IMR-90 (cell line): Measurements from ENCODE around the gene TENM4. TPM values are rescaled to one million over a fixed set of nuclear protein-coding genes. Genes with fewer than 3 reads are reported as not detected.

Experiments
- ATAC-seq: fragments of 200-7000 bp; cut with Tn5 transposase; 2 replicates; pipeline ENCODE4 v1.9.1; 2020; ENCODE audit warnings: low read depth, mild to moderate bottlenecking, moderate library complexity
- BruUV-seq: library from RNA; stranded (reverse); fragments of 400-500 nt; replicated peaks from 2 replicates; lab custom pipeline; 2021; lab: Mats Ljungman, UMichigan
- CTCF ChIA-PET: fragments of 300-600 bp; formaldehyde crosslinking; extraction: SDS; loops from one replicate; lab custom pipeline; 2021; ENCODE audit warnings: antibody characterized with exemption; lab: Yijun Ruan, JAX
- POLR2A ChIA-PET: fragments of 300-600 bp; sonication (Branson Sonifier 250); formaldehyde crosslinking; loops from one replicate; lab custom pipeline; 2022; ENCODE audit warnings: antibody characterized with exemption; ENCODE audit not compliant: unreplicated experiment; lab: Charles Lee
- DNase-seq: peaks from one replicate; pipeline ENCODE4 v3.0.0; 2013
- H2AFZ ChIP-seq: replicated peaks from 2 replicates; pipeline ENCODE3; 2013; ENCODE audit warnings: low read length, mild to moderate bottlenecking; ENCODE audit not compliant: poor library complexity
- H2AK5ac ChIP-seq: 2 replicates; pipeline ENCODE4 v1.6.1; 2013; ENCODE audit warnings: low read depth, low read length, inconsistent platforms
- H2AK9ac ChIP-seq: replicated peaks from 2 replicates; pipeline ENCODE3; 2013; ENCODE audit warnings: mild to moderate bottlenecking, low read depth, low read length, moderate library complexity; ENCODE audit not compliant: poor library complexity
- H2BK120ac ChIP-seq: 2 replicates; pipeline ENCODE4 v1.6.1; 2013; ENCODE audit warnings: low read depth, low read length, inconsistent platforms
- H2BK15ac ChIP-seq: 3 replicates; pipeline ENCODE4 v1.6.1; 2013; ENCODE audit warnings: low read depth, low read length, inconsistent platforms
- H2BK20ac ChIP-seq: 2 replicates; pipeline ENCODE4 v1.6.1; 2013; ENCODE audit warnings: low read depth, mild to moderate bottlenecking, inconsistent platforms, low read length, moderate library complexity
- H2BK5ac ChIP-seq: 2 replicates; pipeline ENCODE4 v1.6.1; 2013; ENCODE audit warnings: mild to moderate bottlenecking, low read depth, low read length, inconsistent platforms; ENCODE audit not compliant: poor library complexity, severe bottlenecking
- H3K14ac ChIP-seq: replicated peaks from 2 replicates; pipeline ENCODE4 v1.6.1; 2013; ENCODE audit warnings: low read depth, low read length, inconsistent platforms
- H3K18ac ChIP-seq: 2 replicates; pipeline ENCODE4 v1.6.1; 2013; ENCODE audit warnings: low read depth, low read length, control low read depth
- H3K23ac ChIP-seq: 2 replicates; pipeline ENCODE4 v1.6.1; 2013; ENCODE audit warnings: low read depth, low read length, inconsistent platforms
- H3K27ac ChIP-seq: 2 replicates; pipeline ENCODE4 v1.5.1; 2013; ENCODE audit warnings: mild to moderate bottlenecking, control low read depth, low read length; ENCODE audit not compliant: insufficient read depth
- H3K27me3 ChIP-seq: 2 replicates; pipeline ENCODE4 v1.6.1; 2013; ENCODE audit warnings: low read length; ENCODE audit not compliant: control insufficient read depth, insufficient read depth
- H3K36me3 ChIP-seq: 2 replicates; pipeline ENCODE4 v1.6.1; 2013; ENCODE audit warnings: low read length, mixed read lengths; ENCODE audit not compliant: control insufficient read depth, insufficient read depth
- H3K4ac ChIP-seq: 2 replicates; pipeline ENCODE4 v1.6.1; 2013; ENCODE audit warnings: low read depth, low read length, inconsistent platforms
- H3K4me1 ChIP-seq: 2 replicates; pipeline ENCODE4 v1.6.1; 2013; ENCODE audit warnings: low read length, mixed read lengths; ENCODE audit not compliant: control insufficient read depth, insufficient read depth
- H3K4me2 ChIP-seq: 2 replicates; pipeline ENCODE4 v1.6.1; 2013; ENCODE audit warnings: low read depth, mild to moderate bottlenecking, control low read depth, low read length, moderate library complexity
- H3K4me3 ChIP-seq: 2 replicates; pipeline ENCODE4 v1.5.1; 2013; ENCODE audit warnings: low read depth, mild to moderate bottlenecking, control low read depth, low read length, moderate library complexity; ENCODE audit not compliant: insufficient read depth
- H3K56ac ChIP-seq: 2 replicates; pipeline ENCODE4 v1.6.1; 2013; ENCODE audit warnings: low read length, inconsistent platforms; ENCODE audit not compliant: insufficient read depth; ENCODE audit errors: extremely low read depth
- H3K79me1 ChIP-seq, 2 experiments: 2 replicates each; pipeline ENCODE4 v1.6.1; 2013; ENCODE audit warnings: low read length in 2 of 2, inconsistent platforms in 1 of 2, low read depth in 1 of 2
- H3K9ac ChIP-seq: 2 replicates; pipeline ENCODE4 v1.6.1; 2013; ENCODE audit warnings: low read depth, low read length, control low read depth
- H3K9me1 ChIP-seq: 2 replicates; pipeline ENCODE4 v1.6.1; 2013; ENCODE audit warnings: low read length, inconsistent platforms; ENCODE audit not compliant: insufficient read depth
- H3K9me3 ChIP-seq: 2 replicates; pipeline ENCODE4 v1.6.1; 2013; ENCODE audit warnings: low read length; ENCODE audit not compliant: control insufficient read depth, insufficient read depth
- H4K20me1 ChIP-seq: 2 replicates; pipeline ENCODE4 v1.6.1; 2013; ENCODE audit warnings: low read length, inconsistent platforms; ENCODE audit not compliant: insufficient read depth
- H4K5ac ChIP-seq: 2 replicates; pipeline ENCODE4 v1.6.1; 2013; ENCODE audit warnings: mild to moderate bottlenecking, low read depth, low read length, control low read depth
- H4K8ac ChIP-seq, 2 experiments: 2 replicates each; pipeline ENCODE4 v1.6.1; 2013; ENCODE audit warnings: low read depth in 2 of 2, low read length in 2 of 2, control low read depth in 1 of 2, inconsistent platforms in 1 of 2
- H4K91ac ChIP-seq: 2 replicates; pipeline ENCODE4 v1.6.1; 2013; ENCODE audit warnings: low read depth, low read length, inconsistent platforms; ENCODE audit not compliant: insufficient read depth
- BHLHE40 ChIP-seq: fragments of 150-350 bp; IDR thresholded peaks from 2 replicates; pipeline ENCODE4 v1.6.1; 2016; ENCODE audit warnings: mild to moderate bottlenecking, low read depth, low read length
- CHD1 ChIP-seq: IDR thresholded peaks from 2 replicates; pipeline ENCODE4 v1.6.1; 2012; ENCODE audit warnings: low read depth, low read length, improper control_type of control experiment
- MAZ ChIP-seq: IDR thresholded peaks from 2 replicates; pipeline ENCODE4 v1.6.1; 2012; ENCODE audit warnings: low read depth, mild to moderate bottlenecking, low read length, improper control_type of control experiment, moderate library complexity, borderline replicate concordance
- MXI1 ChIP-seq: IDR thresholded peaks from 2 replicates; pipeline ENCODE4 v1.6.1; 2012; ENCODE audit warnings: low read depth, mild to moderate bottlenecking, low read length, moderate library complexity, borderline replicate concordance
- NFE2L2 ChIP-seq: fragments of 150-350 bp; IDR thresholded peaks from 2 replicates; pipeline ENCODE4 v1.6.1; 2016; ENCODE audit warnings: low read depth, mild to moderate bottlenecking, low read length
- RAD21 ChIP-seq: IDR thresholded peaks from 2 replicates; pipeline ENCODE4 v1.6.1; 2012; ENCODE audit warnings: low read length, improper control_type of control experiment
- SMC3 ChIP-seq: fragments of 150-350 bp; IDR thresholded peaks from 2 replicates; pipeline ENCODE4 v1.6.1; 2016; ENCODE audit warnings: low read depth, mild to moderate bottlenecking, antibody characterized with exemption, low read length, moderate library complexity
- WGBS, 2 experiments: methylation state at CpG; one replicate each; pipeline versions ENCODE4 v1.1.5 to v1.1.7; 2013; ENCODE audit warnings: missing lambda C conversion rate in 2 of 2; ENCODE audit not compliant: insufficient read length in 1 of 2; ENCODE audit errors: extremely low coverage in 2 of 2; 5-methylcytosine and 5-hydroxymethylcytosine counted together
- dilution Hi-C: fragments of 300-500 bp; cut with HindIII; formaldehyde crosslinking; loops from one replicate; pipeline ENCODE4 v1.14.3; 2018; ENCODE audit warnings: low sequenced_read_pairs; ENCODE audit not compliant: unreplicated experiment
- in situ Hi-C: fragments of 300-500 bp; cut with MboI; formaldehyde crosslinking; loops from 3 replicates; pipeline ENCODE4 v1.14.3; 2019; ENCODE audit warnings: low sequenced_read_pairs, inconsistent platforms, mixed read lengths
- intact Hi-C: fragments of 100-400 bp; cut with micrococcal nuclease; formaldehyde crosslinking; loops from 2 replicates; pipeline ENCODE4 v1.10.0; 2022
- polyA plus RNA-seq, 3 experiments: library from polyadenylated mRNA; depleted of rRNA; stranded (reverse); fragments of >200 nt; gene quantifications; 2 replicates each; pipeline ENCODE4 v1.2.3, GENCODE V29; 2012; ENCODE audit warnings: low replicate concordance in 1 of 3
- total RNA-seq: library from RNA; depleted of rRNA; stranded (reverse); fragments of >200 nt; gene quantifications from 2 replicates; pipeline ENCODE4 v1.2.3, GENCODE V29; 2012

Gene TENM4
- total and polyA plus RNA-seq, 2 of the 4 experiments (the other 2 are of a cell fraction) = 7.4 to 9.0 TPM

GRCh38 chr11:79094616-79095015, 346.2 kb downstream of the TENM4 start:
- dilution Hi-C loops = no loop called here
- no peaks in the 10 kb centered on the region for H3K27me3 ChIP-seq
- H2BK20ac ChIP-seq = no peak overlapping the region
- H2BK15ac ChIP-seq = no peak overlapping the region
- CTCF ChIA-PET = interaction anchor here (0.5 kb wide), 1 partner anchor 264 kb away, joined by 4 read pairs; no protein-coding TSS in a partner anchor
- H3K9me1 ChIP-seq = peaks cover 12% of the 10 kb centered on the region
- no peak overlapping the region for H3K27ac ChIP-seq
- no peak overlapping the region for H3K14ac ChIP-seq
- H3K9me3 ChIP-seq = peaks cover 6% of the 10 kb centered on the region; the same call in 1 of the 2 replicates
- DNase-seq (no peak), ATAC-seq (no peak)
- no peak overlapping the region for H3K4me3 ChIP-seq
- no peak overlapping the region for H2BK5ac ChIP-seq
- H4K91ac ChIP-seq = no peak overlapping the region
- no peaks in the 10 kb centered on the region for H3K36me3 ChIP-seq
- WGBS, 2 experiments = 82% methylated on average over 2 of the region's 3 CpGs; no CpG with 5 or more reads in 1 of the 2 experiments
- no peak overlapping the region for H2AK5ac ChIP-seq
- H4K5ac ChIP-seq = no peak overlapping the region; the same call in 1 of the 2 replicates
- H4K8ac ChIP-seq = no peak overlapping the region
- no peak overlapping the region for H2AK9ac ChIP-seq
- H3K4ac ChIP-seq = no peak overlapping the region
- peaks cover 7% of the 10 kb centered on the region; the same call in 1 of the 2 replicates for H4K20me1 ChIP-seq
- in situ Hi-C loops = loop anchor here (10.0 kb wide), 2 partner anchors 340 to 440 kb away; no protein-coding TSS in a partner anchor
- TF ChIP-seq NFE2L2 = no peak
- no peak for TF ChIP-seq MAZ
- no peak for TF ChIP-seq CHD1
- TF ChIP-seq RAD21 = no peak
- no peak for TF ChIP-seq MXI1
- no peak for TF ChIP-seq BHLHE40
- no peak for TF ChIP-seq SMC3
- H2BK120ac ChIP-seq = no peak overlapping the region
- H2AFZ ChIP-seq = no peak overlapping the region
- no peaks in the 10 kb centered on the region for H3K79me1 ChIP-seq
- no peak overlapping the region for H3K18ac ChIP-seq
- H3K9ac ChIP-seq = no peak overlapping the region
- no TSS peak for BruUV-seq
- no peak overlapping the region for H3K23ac ChIP-seq
- no peak overlapping the region for H3K4me2 ChIP-seq
- intact Hi-C loops = no loop called here
- no peak overlapping the region for H3K56ac ChIP-seq
- H3K4me1 ChIP-seq = peaks cover 19% of the 10 kb centered on the region
- POLR2A ChIA-PET = no interaction called here
